ENCODE data around the gene ZPBP2.

DNA sequence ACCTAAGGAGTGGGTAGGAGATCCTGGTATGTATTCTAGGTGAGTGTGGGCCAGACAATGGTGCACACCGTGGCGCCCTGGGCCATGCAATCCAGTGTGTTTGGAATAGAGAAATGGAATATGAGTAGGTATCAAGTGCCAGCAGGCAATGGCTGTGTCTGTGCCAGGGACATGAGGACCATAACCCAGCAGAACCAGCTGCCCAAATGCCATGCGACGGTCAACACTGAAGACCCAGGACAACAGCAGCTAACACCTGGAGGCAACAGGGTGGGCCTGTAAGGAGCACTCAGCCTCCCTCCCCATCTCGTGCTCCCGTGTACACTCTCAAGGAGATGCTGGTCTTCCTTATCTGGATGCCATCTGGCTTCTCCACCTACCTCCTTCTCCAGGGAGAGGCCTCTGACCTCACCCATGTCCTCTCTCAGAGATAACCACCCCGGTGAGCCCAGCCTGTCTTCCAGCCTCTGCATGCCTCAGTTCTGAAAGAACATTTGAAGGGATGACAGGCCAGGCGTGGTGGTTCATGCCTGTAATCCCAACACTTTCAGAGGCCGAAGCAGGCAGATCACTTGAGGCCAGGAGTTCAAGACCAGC lies 51.2 kb downstream of the ZPBP2 start:
- TF ChIP-seq EZH2 (IDR thresholded peaks at IDR 0.05; ENCODE audit: borderline replicate concordance, insufficient read depth, low read length, poor library complexity, severe bottlenecking) (no peak), SMC3 (conservative IDR thresholded peaks at IDR 0.05; ENCODE audit: poor library complexity) (no peak), POLR2AphosphoS5 (IDR thresholded peaks at IDR 0.05) (no peak)
- TF ChIP-seq, protein P1, sequence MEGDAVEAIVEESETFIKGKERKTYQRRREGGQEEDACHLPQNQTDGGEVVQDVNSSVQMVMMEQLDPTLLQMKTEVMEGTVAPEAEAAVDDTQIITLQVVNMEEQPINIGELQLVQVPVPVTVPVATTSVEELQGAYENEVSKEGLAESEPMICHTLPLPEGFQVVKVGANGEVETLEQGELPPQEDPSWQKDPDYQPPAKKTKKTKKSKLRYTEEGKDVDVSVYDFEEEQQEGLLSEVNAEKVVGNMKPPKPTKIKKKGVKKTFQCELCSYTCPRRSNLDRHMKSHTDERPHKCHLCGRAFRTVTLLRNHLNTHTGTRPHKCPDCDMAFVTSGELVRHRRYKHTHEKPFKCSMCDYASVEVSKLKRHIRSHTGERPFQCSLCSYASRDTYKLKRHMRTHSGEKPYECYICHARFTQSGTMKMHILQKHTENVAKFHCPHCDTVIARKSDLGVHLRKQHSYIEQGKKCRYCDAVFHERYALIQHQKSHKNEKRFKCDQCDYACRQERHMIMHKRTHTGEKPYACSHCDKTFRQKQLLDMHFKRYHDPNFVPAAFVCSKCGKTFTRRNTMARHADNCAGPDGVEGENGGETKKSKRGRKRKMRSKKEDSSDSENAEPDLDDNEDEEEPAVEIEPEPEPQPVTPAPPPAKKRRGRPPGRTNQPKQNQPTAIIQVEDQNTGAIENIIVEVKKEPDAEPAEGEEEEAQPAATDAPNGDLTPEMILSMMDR (IDR thresholded peaks at IDR 0.05; ENCODE audit: poor library complexity, severe bottlenecking) = no peak

Measured in neural cell (in vitro differentiated cells).